Rectal smooth muscle tissue (tissue), 1 donor: ENCODE results near the gene ADARB2.
"Not testable (repeated sequence)": the region's sequence is repeated elsewhere in the genome, so short reads cannot be mapped to it uniquely, and the experiment has no call there.

ENCODE experiments used
- H3K27ac ChIP-seq: one replicate; pipeline ENCODE4 v1.7.0; 2013; ENCODE audit warnings: low read depth, low read length, inconsistent platforms
- H3K27me3 ChIP-seq: one replicate; pipeline ENCODE4 v1.7.0; 2013; ENCODE audit warnings: low read length; ENCODE audit not compliant: control insufficient read depth, insufficient read depth
- H3K36me3 ChIP-seq: one replicate; pipeline ENCODE4 v1.7.0; 2013; ENCODE audit warnings: low read length; ENCODE audit not compliant: control insufficient read depth, insufficient read depth
- H3K4me1 ChIP-seq: one replicate; pipeline ENCODE4 v1.7.0; 2013; ENCODE audit warnings: low read length; ENCODE audit not compliant: control insufficient read depth, insufficient read depth
- H3K4me3 ChIP-seq: one replicate; pipeline ENCODE4 v1.7.0; 2013; ENCODE audit warnings: low read length
- H3K9ac ChIP-seq: one replicate; pipeline ENCODE4 v1.7.0; 2013; ENCODE audit warnings: low read length

Gene ADARB2

GRCh38 chr10:1422275-1422674 is 315.1 kb downstream of the ADARB2 start:
- Histone ChIP-seq H3K27ac (no peak overlapping the region), H3K27me3 (no peaks in the 10 kb centered on the region), H3K4me1 (no peaks in the 10 kb centered on the region)

GRCh38 chr10:1420661-1421362 is 316.5 kb downstream of the ADARB2 start:
- H3K4me3 ChIP-seq, result no peak overlapping the region
- H3K4me1 ChIP-seq, result no peaks in the 10 kb centered on the region
- H3K36me3 ChIP-seq, result no peaks in the 10 kb centered on the region
- no peak overlapping the region for H3K27ac ChIP-seq
- no peak overlapping the region for H3K9ac ChIP-seq
- no peaks in the 10 kb centered on the region for H3K27me3 ChIP-seq

More at GRCh38 chr10:1422275-1422674, 315.1 kb downstream of the ADARB2 start:
- no peaks in the 10 kb centered on the region for H3K36me3 ChIP-seq
- H3K9ac ChIP-seq, result no peak overlapping the region
- no peak overlapping the region for H3K4me3 ChIP-seq

- Histone ChIP-seq H3K9ac (no peak overlapping the region), H3K27me3 (no peaks in the 10 kb centered on the region), H3K27ac (no peak overlapping the region), H3K36me3 (no peaks in the 10 kb centered on the region), H3K4me3 (no peak overlapping the region), H3K4me1 (no peaks in the 10 kb centered on the region)
Measured at GRCh38 chr10:1419796-1420610, 317.3 kb downstream of the ADARB2 start.

GRCh38 chr10:1418031-1418550 is 319.2 kb downstream of the ADARB2 start:
- H3K9ac ChIP-seq, result no peak overlapping the region
- H3K27me3 ChIP-seq, result no peaks in the 10 kb centered on the region
- no peak overlapping the region for H3K27ac ChIP-seq
- no peaks in the 10 kb centered on the region for H3K36me3 ChIP-seq
- no peaks in the 10 kb centered on the region for H3K4me1 ChIP-seq
- H3K4me3 ChIP-seq, result no peak overlapping the region

GRCh38 chr10:1417574-1417973 is 319.8 kb downstream of the ADARB2 start:
- Histone ChIP-seq H3K27me3 (no peaks in the 10 kb centered on the region), H3K36me3 (no peaks in the 10 kb centered on the region), H3K9ac (no peak overlapping the region), H3K4me3 (no peak overlapping the region), H3K4me1 (no peaks in the 10 kb centered on the region), H3K27ac (no peak overlapping the region)

- no peak overlapping the region for H3K4me3 ChIP-seq
- H3K27me3 ChIP-seq, result no peaks in the 10 kb centered on the region
- H3K27ac ChIP-seq, result no peak overlapping the region
- no peak overlapping the region for H3K9ac ChIP-seq
- H3K4me1 ChIP-seq, result no peaks in the 10 kb centered on the region
- H3K36me3 ChIP-seq, result no peaks in the 10 kb centered on the region
Measured at GRCh38 chr10:1416456-1417037, 320.8 kb downstream of the ADARB2 start.

GRCh38 chr10:1414893-1415292 is 322.4 kb downstream of the ADARB2 start:
- H3K36me3 ChIP-seq, result no peaks in the 10 kb centered on the region
- H3K27ac ChIP-seq, result no peak overlapping the region
- no peak overlapping the region for H3K9ac ChIP-seq
- H3K27me3 ChIP-seq, result no peaks in the 10 kb centered on the region
- H3K4me1 ChIP-seq, result no peaks in the 10 kb centered on the region
- H3K4me3 ChIP-seq, result no peak overlapping the region

GRCh38 chr10:1414346-1414745 is 323.0 kb downstream of the ADARB2 start:
- not testable (repeated sequence) for H3K27me3 ChIP-seq, H3K4me1 ChIP-seq

GRCh38 chr10:1413823-1414222 is 323.5 kb downstream of the ADARB2 start:
- H3K27me3 ChIP-seq, result no peaks in the 10 kb centered on the region
- no peak overlapping the region for H3K27ac ChIP-seq
- no peak overlapping the region for H3K4me3 ChIP-seq
- no peaks in the 10 kb centered on the region for H3K36me3 ChIP-seq
- no peaks in the 10 kb centered on the region for H3K4me1 ChIP-seq
- no peak overlapping the region for H3K9ac ChIP-seq

More at GRCh38 chr10:1414346-1414745, 323.0 kb downstream of the ADARB2 start:
- H3K4me3 ChIP-seq, H3K27ac ChIP-seq, H3K9ac ChIP-seq, H3K36me3 ChIP-seq: not testable (repeated sequence)

- H3K36me3 ChIP-seq, result no peaks in the 10 kb centered on the region
- no peak overlapping the region for H3K4me3 ChIP-seq
- no peak overlapping the region for H3K27ac ChIP-seq
- H3K9ac ChIP-seq, result no peak overlapping the region
- H3K4me1 ChIP-seq, result no peaks in the 10 kb centered on the region
- no peaks in the 10 kb centered on the region for H3K27me3 ChIP-seq
Measured at GRCh38 chr10:1413256-1413655, 324.1 kb downstream of the ADARB2 start.

GRCh38 chr10:1412531-1413189 is 324.7 kb downstream of the ADARB2 start:
- Histone ChIP-seq H3K9ac (no peak overlapping the region), H3K36me3 (no peaks in the 10 kb centered on the region), H3K4me3 (no peak overlapping the region), H3K27ac (no peak overlapping the region), H3K27me3 (no peaks in the 10 kb centered on the region), H3K4me1 (no peaks in the 10 kb centered on the region)

- no peaks in the 10 kb centered on the region for H3K27me3 ChIP-seq
- H3K36me3 ChIP-seq, result no peaks in the 10 kb centered on the region
- no peak overlapping the region for H3K27ac ChIP-seq
- H3K9ac ChIP-seq, result no peak overlapping the region
- H3K4me1 ChIP-seq, result no peaks in the 10 kb centered on the region
- H3K4me3 ChIP-seq, result no peak overlapping the region
Measured at GRCh38 chr10:1411956-1412355, 325.4 kb downstream of the ADARB2 start.
